Activated T-cell treated with anti-CD3 and anti-CD28 coated beads, Interleukin-2, amount 50 U/mL, for 4 hours (primary cell): Measurements from ENCODE around the gene HOXB5. TPM values are rescaled to one million over a fixed set of nuclear protein-coding genes. Genes with fewer than 3 reads are reported as not detected.

Source experiments
- ATAC-seq, 2 donors: fragments of 200-7000 bp; cut with Tn5 transposase; one replicate each; pipeline ENCODE4 v1.10.0; 2021
- DNase-seq: peaks from one replicate; pipeline ENCODE4 v3.0.0-alpha.2; 2020
- H3K27me3 Mint-ChIP-seq: one replicate; pipeline ENCODE4 v1.8.0; 2021; ENCODE audit warnings: low read depth, mixed read lengths
- H3K36me3 Mint-ChIP-seq: one replicate; pipeline ENCODE4 v1.8.0; 2022; ENCODE audit warnings: mixed read lengths; ENCODE audit not compliant: insufficient read depth
- H3K4me1 Mint-ChIP-seq: one replicate; pipeline ENCODE4 v1.8.0; 2021; ENCODE audit warnings: low read depth, mixed read lengths
- H3K4me3 Mint-ChIP-seq: one replicate; pipeline ENCODE4 v1.8.0; 2021; ENCODE audit warnings: mild to moderate bottlenecking, moderate library complexity, mixed read lengths
- H3K9me3 Mint-ChIP-seq: one replicate; pipeline ENCODE4 v1.8.0; 2021; ENCODE audit warnings: mixed read lengths
- total RNA-seq, 3 donors: library from RNA; stranded (reverse); gene quantifications; one replicate each; pipeline ENCODE4 v1.2.1, GENCODE V29; 2021

The HOXB5 gene
- total RNA-seq, 3 donors from 2014 or later: 0.08 TPM; not detected in 2

- H3K4me1 Mint-ChIP-seq: peaks cover 12% of the 10 kb centered on the region
- DNase-seq (no peak), ATAC-seq (no peak)
- no peaks in the 10 kb centered on the region for H3K36me3 Mint-ChIP-seq
- no peaks in the 10 kb centered on the region for H3K9me3 Mint-ChIP-seq
- no peak overlapping the region for H3K4me3 Mint-ChIP-seq
- H3K27me3 Mint-ChIP-seq: peaks cover 24% of the 10 kb centered on the region
Observed at GRCh38 chr17:48556576-48557401, 36.8 kb downstream of the HOXB5 start.

GRCh38 chr17:48556229-48556575 is 37.4 kb downstream of the HOXB5 start:
- peaks cover 24% of the 10 kb centered on the region for H3K27me3 Mint-ChIP-seq
- H3K4me1 Mint-ChIP-seq: peaks cover 10% of the 10 kb centered on the region
- H3K9me3 Mint-ChIP-seq: no peaks in the 10 kb centered on the region
- no peak overlapping the region for H3K4me3 Mint-ChIP-seq
- no peaks in the 10 kb centered on the region for H3K36me3 Mint-ChIP-seq
- DNase-seq: no peak
- no peak for ATAC-seq

GRCh38 chr17:48555258-48556228 is 38.0 kb downstream of the HOXB5 start:
- Mint-ChIP-seq H3K36me3 (no peaks in the 10 kb centered on the region), H3K4me3 (peak overlapping the region; percentile 73), H3K9me3 (no peaks in the 10 kb centered on the region), H3K4me1 (peaks cover 10% of the 10 kb centered on the region), H3K27me3 (peaks cover 24% of the 10 kb centered on the region)
- ATAC-seq: peak; percentile 56 to 59
- no peak for DNase-seq

- DNase-seq (no peak), ATAC-seq (no peak)
- peaks cover 10% of the 10 kb centered on the region for H3K4me1 Mint-ChIP-seq
- peaks cover 24% of the 10 kb centered on the region for H3K27me3 Mint-ChIP-seq
- H3K4me3 Mint-ChIP-seq: peak overlapping the region; percentile 73
- no peaks in the 10 kb centered on the region for H3K9me3 Mint-ChIP-seq
- no peaks in the 10 kb centered on the region for H3K36me3 Mint-ChIP-seq
Observed at GRCh38 chr17:48554412-48555257, 38.9 kb downstream of the HOXB5 start.

- Mint-ChIP-seq H3K9me3 (no peaks in the 10 kb centered on the region), H3K4me1 (peaks cover 10% of the 10 kb centered on the region), H3K27me3 (peaks cover 23% of the 10 kb centered on the region), H3K4me3 (no peak overlapping the region), H3K36me3 (no peaks in the 10 kb centered on the region)
- DNase-seq (no peak), ATAC-seq (no peak)
Observed at GRCh38 chr17:48553826-48554225, 39.8 kb downstream of the HOXB5 start.

- H3K27me3 Mint-ChIP-seq: peaks cover 20% of the 10 kb centered on the region
- H3K36me3 Mint-ChIP-seq: no peaks in the 10 kb centered on the region
- H3K4me3 Mint-ChIP-seq: no peak overlapping the region
- no peaks in the 10 kb centered on the region for H3K9me3 Mint-ChIP-seq
- DNase-seq (no peak), ATAC-seq (no peak)
- peaks cover 15% of the 10 kb centered on the region for H3K4me1 Mint-ChIP-seq
Observed at GRCh38 chr17:48553190-48553547, 40.4 kb downstream of the HOXB5 start.

- H3K27me3 Mint-ChIP-seq: peaks cover 20% of the 10 kb centered on the region
- H3K36me3 Mint-ChIP-seq: no peaks in the 10 kb centered on the region
- peaks cover 20% of the 10 kb centered on the region for H3K4me1 Mint-ChIP-seq
- H3K9me3 Mint-ChIP-seq: no peaks in the 10 kb centered on the region
- DNase-seq: no peak
- no peak overlapping the region for H3K4me3 Mint-ChIP-seq
- ATAC-seq: no peak
Observed at GRCh38 chr17:48552466-48553189, 41.0 kb downstream of the HOXB5 start.

- ATAC-seq: no peak
- Mint-ChIP-seq H3K36me3 (no peaks in the 10 kb centered on the region), H3K9me3 (no peaks in the 10 kb centered on the region), H3K27me3 (peaks cover 19% of the 10 kb centered on the region), H3K4me1 (peaks cover 26% of the 10 kb centered on the region), H3K4me3 (no peak overlapping the region)
- no peak for DNase-seq
Observed at GRCh38 chr17:48551596-48552465, 41.7 kb downstream of the HOXB5 start.

- Mint-ChIP-seq H3K27me3 (peaks cover 12% of the 10 kb centered on the region), H3K4me3 (no peak overlapping the region), H3K9me3 (no peaks in the 10 kb centered on the region), H3K4me1 (peaks cover 30% of the 10 kb centered on the region), H3K36me3 (no peaks in the 10 kb centered on the region)
- DNase-seq: no peak
- no peak for ATAC-seq
Observed at GRCh38 chr17:48551214-48551555, 42.4 kb downstream of the HOXB5 start.

GRCh38 chr17:48550502-48551213 is 42.9 kb downstream of the HOXB5 start:
- ATAC-seq (no peak), DNase-seq (no peak)
- Mint-ChIP-seq H3K4me3 (no peak overlapping the region), H3K4me1 (peaks cover 31% of the 10 kb centered on the region), H3K9me3 (no peaks in the 10 kb centered on the region), H3K36me3 (no peaks in the 10 kb centered on the region), H3K27me3 (peaks cover 12% of the 10 kb centered on the region)

- H3K27me3 Mint-ChIP-seq: peaks cover 9% of the 10 kb centered on the region
- no peak for DNase-seq
- no peaks in the 10 kb centered on the region for H3K36me3 Mint-ChIP-seq
- ATAC-seq: no peak
- no peaks in the 10 kb centered on the region for H3K9me3 Mint-ChIP-seq
- H3K4me1 Mint-ChIP-seq: peaks cover 34% of the 10 kb centered on the region
- H3K4me3 Mint-ChIP-seq: no peak overlapping the region
Observed at GRCh38 chr17:48549914-48550501, 43.6 kb downstream of the HOXB5 start.

GRCh38 chr17:48549281-48549630 is 44.3 kb downstream of the HOXB5 start:
- Mint-ChIP-seq H3K27me3 (peaks cover 7% of the 10 kb centered on the region), H3K36me3 (no peaks in the 10 kb centered on the region), H3K4me1 (peaks cover 35% of the 10 kb centered on the region), H3K4me3 (no peak overlapping the region), H3K9me3 (no peaks in the 10 kb centered on the region)
- DNase-seq (no peak), ATAC-seq (no peak)
